WTC11 (cell line): ENCODE results near the gene UTP14C. TPM values are rescaled to one million over a fixed set of nuclear protein-coding genes. Genes with fewer than 3 reads are reported as not detected.

Experiments
- ATAC-seq: fragments of 200-7000 bp; cut with Tn5 transposase; 2 replicates; pipeline ENCODE4 v1.10.0; 2021; ENCODE audit warnings: mild to moderate bottlenecking, moderate library complexity
- CTCF ChIA-PET: fragments of 300-600 bp; sonication (Branson Sonifier 250); formaldehyde crosslinking; loops from one replicate; lab custom pipeline; 2021; ENCODE audit warnings: antibody characterized with exemption; lab: Charles Lee
- POLR2A ChIA-PET: fragments of 350-600 bp; sonication (Branson Sonifier 250); formaldehyde crosslinking; loops from one replicate; lab custom pipeline; 2021; ENCODE audit warnings: antibody characterized with exemption; lab: Charles Lee
- DNase-seq: peaks from one replicate; pipeline ENCODE4 v3.0.0; 2021; ENCODE audit warnings: low spot score
- H3K27ac Mint-ChIP-seq: 2 replicates; pipeline ENCODE4 v1.8.0; 2021; ENCODE audit warnings: mixed read lengths
- H3K27me3 Mint-ChIP-seq: 2 replicates; pipeline ENCODE4 v1.8.0; 2021; ENCODE audit warnings: low read depth, mild to moderate bottlenecking, moderate library complexity, mixed read lengths
- H3K36me3 Mint-ChIP-seq: 2 replicates; pipeline ENCODE4 v1.8.0; 2021; ENCODE audit warnings: mixed read lengths
- H3K4me1 Mint-ChIP-seq: 2 replicates; pipeline ENCODE4 v1.8.0; 2022; ENCODE audit warnings: mixed read lengths
- H3K4me3 Mint-ChIP-seq: 2 replicates; pipeline ENCODE4 v1.8.0; 2021; ENCODE audit warnings: mild to moderate bottlenecking, moderate library complexity, mixed read lengths
- H3K9me3 Mint-ChIP-seq: 2 replicates; pipeline ENCODE4 v1.8.0; 2021; ENCODE audit warnings: mixed read lengths
- AFF4 ChIP-seq: sonication (generic); formaldehyde crosslinking; IDR thresholded peaks from 2 replicates; pipeline ENCODE4 v1.8.1; 2023; ENCODE audit warnings: mild to moderate bottlenecking, missing genetic modification reagents, borderline replicate concordance
- ARID4B ChIP-seq: sonication (generic); formaldehyde crosslinking; IDR thresholded peaks from 2 replicates; pipeline ENCODE4 v1.8.0; 2023; ENCODE audit warnings: missing genetic modification reagents, mild to moderate bottlenecking, borderline replicate concordance
- ELF4 ChIP-seq: sonication (generic); formaldehyde crosslinking; IDR thresholded peaks from 2 replicates; pipeline ENCODE4 v1.8.1; 2022; ENCODE audit warnings: low read depth, mild to moderate bottlenecking, moderate library complexity, missing genetic modification reagents
- ERG ChIP-seq: fragments of 250-450 bp; sonication (Bioruptor Pico); IDR thresholded peaks from 2 replicates; pipeline ENCODE4 v1.8.0; 2021; ENCODE audit warnings: mild to moderate bottlenecking
- FOXJ3 ChIP-seq: sonication (generic); formaldehyde crosslinking; IDR thresholded peaks from 2 replicates; pipeline ENCODE4 v1.9.0; 2021; ENCODE audit warnings: missing genetic modification reagents, mild to moderate bottlenecking, borderline replicate concordance
- FOXK1 ChIP-seq: sonication (generic); formaldehyde crosslinking; IDR thresholded peaks from 2 replicates; pipeline ENCODE4 v1.8.0; 2022; ENCODE audit warnings: mild to moderate bottlenecking, moderate library complexity, missing genetic modification reagents
- GABPB1 ChIP-seq: sonication (generic); formaldehyde crosslinking; IDR thresholded peaks from 2 replicates; pipeline ENCODE4 v1.8.1; 2023; ENCODE audit warnings: mild to moderate bottlenecking, missing genetic modification reagents
- JUN ChIP-seq: sonication (generic); formaldehyde crosslinking; IDR thresholded peaks from 2 replicates; pipeline ENCODE4 v1.8.0; 2023; ENCODE audit warnings: mild to moderate bottlenecking, missing genetic modification reagents
- NFATC4 ChIP-seq: fragments of 250-450 bp; sonication (Bioruptor Pico); IDR thresholded peaks from 2 replicates; pipeline ENCODE4 v1.9.0; 2021; ENCODE audit warnings: mild to moderate bottlenecking
- TEAD1 ChIP-seq: sonication (generic); formaldehyde crosslinking; IDR thresholded peaks from 2 replicates; pipeline ENCODE4 v1.8.0; 2022; ENCODE audit warnings: mild to moderate bottlenecking, missing genetic modification reagents
- ZNF281 ChIP-seq: sonication (generic); formaldehyde crosslinking; IDR thresholded peaks from 2 replicates; pipeline ENCODE4 v1.8.0; 2023; ENCODE audit warnings: mild to moderate bottlenecking, missing genetic modification reagents
- total RNA-seq: library from RNA; stranded (reverse); gene quantifications from 3 replicates; pipeline ENCODE4 v1.2.3, GENCODE V29; 2021
- TF ChIP-seq, protein P1 (sequence below): fragments of 250-450 bp; sonication (Bioruptor Pico); IDR thresholded peaks from 2 replicates; pipeline ENCODE4 v2.1.2; 2022; ENCODE audit warnings: mild to moderate bottlenecking, moderate library complexity

Gene UTP14C
- total RNA-seq, 1 experiment from 2014 or later = 18.5 TPM

DNA sequence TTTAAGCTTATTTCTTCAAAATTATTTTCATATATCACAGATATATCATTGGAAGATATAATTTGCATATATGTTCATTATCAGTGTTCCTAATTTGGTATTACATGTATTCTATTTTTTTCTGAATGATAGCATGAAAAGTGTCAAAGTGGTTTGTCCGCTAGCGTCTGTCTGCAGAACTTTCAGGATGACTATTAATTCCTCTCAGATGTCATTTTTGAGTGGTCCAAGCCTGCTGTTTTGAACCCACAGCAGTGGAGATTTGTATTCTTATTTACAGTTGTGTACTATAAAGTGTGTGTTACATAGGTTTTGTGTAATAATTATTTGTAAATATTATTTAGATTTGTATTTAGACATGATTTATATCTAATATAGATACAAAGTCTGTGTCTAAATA is 8.5 kb downstream of the UTP14C start:
- ChIA-PET CTCF (interaction anchor here (1.0 kb wide), 1 partner anchor 137 kb away, joined by 3 read pairs; no protein-coding TSS in a partner anchor), POLR2A (no interaction called here)
- H3K27ac Mint-ChIP-seq = no peak overlapping the region
- H3K4me1 Mint-ChIP-seq = peaks cover 7% of the 10 kb centered on the region; the same call in 1 of the 2 replicates
- DNase-seq (no peak), ATAC-seq (no peak)
- TF ChIP-seq ARID4B (CRISPR knock-in tag) = no peak
- H3K4me3 Mint-ChIP-seq = no peak overlapping the region
- peaks cover 22% of the 10 kb centered on the region for H3K9me3 Mint-ChIP-seq
- no peaks in the 10 kb centered on the region; the same call in 1 of the 2 replicates for H3K27me3 Mint-ChIP-seq
- peaks cover 30% of the 10 kb centered on the region for H3K36me3 Mint-ChIP-seq

GRCh38 chr13:52034616-52035226 is 10.2 kb downstream of the UTP14C start:
- Mint-ChIP-seq H3K9me3 (peaks cover 8% of the 10 kb centered on the region), H3K4me3 (no peak overlapping the region), H3K27ac (no peak overlapping the region), H3K27me3 (no peaks in the 10 kb centered on the region), H3K4me1 (peaks cover 10% of the 10 kb centered on the region), H3K36me3 (peaks cover 13% of the 10 kb centered on the region)
- ChIA-PET CTCF (no interaction called here), POLR2A (no interaction called here)
- no peak for ATAC-seq
- DNase-seq = no peak
- TF ChIP-seq, protein P1, sequence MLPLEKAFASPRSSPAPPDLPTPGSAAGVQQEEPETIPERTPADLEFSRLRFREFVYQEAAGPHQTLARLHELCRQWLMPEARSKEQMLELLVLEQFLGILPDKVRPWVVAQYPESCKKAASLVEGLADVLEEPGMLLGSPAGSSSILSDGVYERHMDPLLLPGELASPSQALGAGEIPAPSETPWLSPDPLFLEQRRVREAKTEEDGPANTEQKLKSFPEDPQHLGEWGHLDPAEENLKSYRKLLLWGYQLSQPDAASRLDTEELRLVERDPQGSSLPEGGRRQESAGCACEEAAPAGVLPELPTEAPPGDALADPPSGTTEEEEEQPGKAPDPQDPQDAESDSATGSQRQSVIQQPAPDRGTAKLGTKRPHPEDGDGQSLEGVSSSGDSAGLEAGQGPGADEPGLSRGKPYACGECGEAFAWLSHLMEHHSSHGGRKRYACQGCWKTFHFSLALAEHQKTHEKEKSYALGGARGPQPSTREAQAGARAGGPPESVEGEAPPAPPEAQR (CRISPR knock-in tag) = no peak
- no peak for TF ChIP-seq AFF4
- TF ChIP-seq GABPB1 (CRISPR knock-in tag) = no peak
- no peak for TF ChIP-seq ERG (CRISPR knock-in tag)
- TF ChIP-seq JUN (CRISPR knock-in tag) = no peak
- no peak for TF ChIP-seq TEAD1 (CRISPR knock-in tag)
- TF ChIP-seq ZNF281 (CRISPR knock-in tag) = no peak
- TF ChIP-seq NFATC4 (CRISPR knock-in tag) = no peak
- TF ChIP-seq FOXJ3 (CRISPR knock-in tag) = no peak
- TF ChIP-seq FOXK1 (CRISPR knock-in tag) = no peak
- no peak for TF ChIP-seq ELF4 (CRISPR knock-in tag)
